Kidney tubule cell (primary cell): ENCODE data around the gene MDM4.
"Not testable (repeated sequence)": the region's sequence is repeated elsewhere in the genome, so short reads cannot be mapped to it uniquely, and the experiment has no call there.

Experiments used
- DNase-seq: peaks from one replicate; pipeline ENCODE4 v3.0.0-alpha.2; 2018; ENCODE audit warnings: low spot score

The MDM4 gene

GRCh38 chr1:204514828-204515227, 1.4 kb upstream of the MDM4 start:
- no peak for DNase-seq

GRCh38 chr1:204517382-204517781, 1.2 kb downstream of the MDM4 start:
- not testable (repeated sequence) for DNase-seq

GRCh38 chr1:204520834-204521709, 4.9 kb downstream of the MDM4 start:
- DNase-seq, result peak; percentile 87

GRCh38 chr1:204521941-204522521, 5.8 kb downstream of the MDM4 start:
- not testable (repeated sequence) for DNase-seq

- peak; percentile 92 for DNase-seq
Observed at GRCh38 chr1:204523605-204524215, 7.5 kb downstream of the MDM4 start.

GRCh38 chr1:204524986-204525385, 8.8 kb downstream of the MDM4 start:
- DNase-seq, result peak; percentile 56

GRCh38 chr1:204528241-204528640, 12.0 kb downstream of the MDM4 start:
- no peak for DNase-seq

- DNase-seq, result no peak
Observed at GRCh38 chr1:204528677-204529076, 12.5 kb downstream of the MDM4 start.

- DNase-seq, result no peak
Observed at GRCh38 chr1:204529371-204529895, 13.2 kb downstream of the MDM4 start.

GRCh38 chr1:204530932-204531331, 14.7 kb downstream of the MDM4 start:
- DNase-seq, result no peak

- DNase-seq, result no peak
Observed at GRCh38 chr1:204532832-204533231, 16.6 kb downstream of the MDM4 start.

- DNase-seq, result no peak
Observed at GRCh38 chr1:204541626-204542025, 25.4 kb downstream of the MDM4 start.

- peak; percentile 51 for DNase-seq
Observed at GRCh38 chr1:204544321-204544720, 28.1 kb downstream of the MDM4 start.

GRCh38 chr1:204545202-204545601, 29.0 kb downstream of the MDM4 start:
- DNase-seq, result no peak

- no peak for DNase-seq
Observed at GRCh38 chr1:204545881-204546280, 29.7 kb downstream of the MDM4 start.

GRCh38 chr1:204548265-204548664, 32.1 kb downstream of the MDM4 start:
- DNase-seq, result no peak

- DNase-seq, result no peak
Observed at GRCh38 chr1:204549313-204549712, 33.1 kb downstream of the MDM4 start.

GRCh38 chr1:204550926-204551325, 34.7 kb downstream of the MDM4 start:
- DNase-seq, result no peak

GRCh38 chr1:204556458-204557052, 40.3 kb downstream of the MDM4 start:
- no peak for DNase-seq

- no peak for DNase-seq
Observed at GRCh38 chr1:204558467-204558866, 42.3 kb downstream of the MDM4 start.

- not testable (repeated sequence) for DNase-seq
Observed at GRCh38 chr1:204560002-204560401, 43.8 kb downstream of the MDM4 start.

GRCh38 chr1:204560590-204561150, 44.5 kb downstream of the MDM4 start:
- peak; percentile 79 for DNase-seq
